Measurements from ENCODE around the gene PET117.
"Not testable (repeated sequence)": the region's sequence is repeated elsewhere in the genome, so short reads cannot be mapped to it uniquely, and the experiment has no call there.

The PET117 gene

GRCh38 chr20:18137412-18138265 is at the start of gene PET117, which contains the start of gene KAT14:
Gene PET117 (plus strand): TSS chr20:18137863. CDS start chr20:18137956, 93 bp downstream.
Gene KAT14 (plus strand): TSS chr20:18137863. CDS start chr20:18142661, 4,798 bp downstream.
- intact Hi-C loops (cut with DNase I): loop anchor here (2.0 to 5.0 kb wide), 2 partner anchors 150 to 169 kb away; partner anchors contain the start of genes MGME1, SNX5 and ZNF133

DNA sequence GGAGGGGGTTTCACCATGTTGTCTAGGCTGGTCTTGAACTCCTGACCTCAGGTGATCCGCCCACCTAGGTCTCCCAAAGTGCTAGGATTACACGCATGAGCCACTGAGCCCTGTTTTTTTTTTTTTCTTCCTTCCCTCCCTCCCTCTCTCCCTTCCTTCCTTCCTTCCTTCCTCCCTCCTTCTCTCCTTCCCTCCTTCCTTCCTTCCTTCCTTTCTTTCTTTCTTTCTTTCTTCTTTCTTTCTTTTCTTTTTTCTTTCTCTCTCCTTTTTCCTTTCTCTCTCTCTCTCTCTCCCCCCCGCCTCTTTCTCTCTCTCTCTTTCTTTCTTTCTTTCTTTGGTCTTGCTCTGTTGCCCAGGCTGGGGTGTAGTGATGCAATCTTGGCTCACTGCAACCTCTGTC is 49.4 kb upstream of the PET117 start:
- DNase-seq; intact Hi-C loops (cut with DNase I): not testable (repeated sequence)

More at GRCh38 chr20:18137412-18138265, at the start of gene PET117, which contains the start of gene KAT14:
- DNase-seq: peak; percentile 82 to 98 (median 89)

DNA sequence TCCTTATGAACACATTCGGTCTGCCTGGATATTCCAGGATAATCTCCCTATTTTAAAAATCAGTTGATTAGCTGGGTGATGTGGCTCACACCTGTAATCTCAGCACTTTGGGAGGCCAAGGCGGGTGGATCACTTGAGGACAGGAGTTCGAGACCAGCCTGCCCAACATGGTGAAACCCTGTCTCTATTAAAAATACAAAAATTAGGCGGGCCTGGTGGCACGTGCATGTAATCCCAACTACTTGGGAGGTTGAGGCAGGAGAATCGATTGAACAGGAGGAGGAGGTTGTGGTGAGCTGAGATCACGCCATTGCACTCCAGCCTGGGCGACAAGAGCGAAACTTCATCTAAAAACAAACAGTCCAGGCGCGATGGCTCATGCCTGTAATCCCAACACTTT is 48.8 kb upstream of the PET117 start:
- intact Hi-C loops (cut with DNase I): not testable (repeated sequence)
- DNase-seq: peak in 1 of 10 donors; percentile 59

GRCh38 chr20:18090044-18090443 is 47.6 kb upstream of the PET117 start:
- peak in 1 of 10 donors; percentile 50 for DNase-seq
- intact Hi-C loops (cut with DNase I): no loop called here

GRCh38 chr20:18090477-18090876 is 47.2 kb upstream of the PET117 start:
- DNase-seq: peak in 1 of 10 donors; percentile 65
- intact Hi-C loops (cut with DNase I): no loop called here

GRCh38 chr20:18091623-18092022 is 46.0 kb upstream of the PET117 start:
- DNase-seq: peak in 1 of 10 donors; percentile 45
- intact Hi-C loops (cut with DNase I): no loop called here

DNA sequence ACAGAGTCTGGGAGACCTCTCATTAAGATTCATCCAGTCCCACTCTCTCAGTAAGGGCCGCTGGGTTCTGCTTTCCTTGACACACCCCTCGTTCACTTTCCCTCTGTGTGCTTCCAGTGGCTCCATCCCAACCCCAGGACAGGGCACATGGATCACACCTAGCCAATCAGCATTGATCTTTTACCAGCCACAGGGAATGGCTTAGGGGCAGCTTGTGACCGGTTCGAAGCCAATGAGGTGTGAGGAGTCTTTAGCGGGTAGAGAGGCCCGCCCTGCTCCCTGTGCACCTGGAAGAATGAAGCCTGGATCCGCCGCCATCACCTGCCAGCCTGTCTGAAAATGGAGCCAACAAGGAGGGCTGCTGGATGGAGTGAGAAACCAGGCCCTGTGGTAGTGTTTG is 44.8 kb upstream of the PET117 start:
- intact Hi-C loops (cut with DNase I): no loop called here
- DNase-seq: no peak

DNA sequence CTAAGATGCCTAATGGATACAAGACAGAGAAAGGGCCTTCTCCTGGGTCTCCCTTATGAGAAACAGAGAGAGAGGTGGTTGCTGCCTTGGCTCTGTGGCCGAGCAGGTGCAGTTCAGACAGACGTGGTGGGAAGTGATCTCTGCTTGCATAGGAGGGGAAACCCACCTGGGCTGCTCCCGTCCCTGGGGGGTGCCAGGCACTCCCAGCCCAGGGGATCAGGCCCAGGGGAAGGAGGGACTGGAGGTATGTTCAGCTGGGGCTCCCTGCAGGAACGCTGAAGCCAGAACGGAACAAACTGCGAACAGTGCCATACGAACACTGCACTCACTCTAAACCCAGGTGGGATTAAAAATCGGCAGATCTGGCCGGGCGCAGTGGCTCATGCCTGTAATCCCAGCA is 44.3 kb upstream of the PET117 start:
- DNase-seq: peak in 1 of 10 donors; percentile 54

DNA sequence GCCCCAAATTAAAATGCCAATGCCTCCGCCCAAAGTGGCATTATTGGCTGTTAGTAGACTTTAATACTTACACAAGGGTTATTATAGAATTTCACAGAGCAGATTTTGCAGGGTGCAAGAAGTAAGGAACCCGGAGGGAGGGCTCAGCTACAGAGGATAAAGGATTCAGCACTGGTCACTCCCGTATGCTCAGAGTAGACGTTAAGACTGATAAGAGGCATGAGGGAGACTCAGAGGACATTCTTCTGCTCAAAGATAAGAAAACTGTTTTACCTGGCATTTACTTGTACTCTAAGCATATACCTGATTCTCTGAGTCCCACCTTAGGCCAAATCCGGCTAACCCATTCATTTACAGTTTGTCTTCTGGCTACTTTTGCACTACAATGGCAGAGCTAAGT is 43.5 kb upstream of the PET117 start:
- DNase-seq: no peak
- intact Hi-C loops (cut with DNase I): no loop called here

More for the DNA sequence above, 44.3 kb upstream of the PET117 start:
- intact Hi-C loops (cut with DNase I): no loop called here

DNA sequence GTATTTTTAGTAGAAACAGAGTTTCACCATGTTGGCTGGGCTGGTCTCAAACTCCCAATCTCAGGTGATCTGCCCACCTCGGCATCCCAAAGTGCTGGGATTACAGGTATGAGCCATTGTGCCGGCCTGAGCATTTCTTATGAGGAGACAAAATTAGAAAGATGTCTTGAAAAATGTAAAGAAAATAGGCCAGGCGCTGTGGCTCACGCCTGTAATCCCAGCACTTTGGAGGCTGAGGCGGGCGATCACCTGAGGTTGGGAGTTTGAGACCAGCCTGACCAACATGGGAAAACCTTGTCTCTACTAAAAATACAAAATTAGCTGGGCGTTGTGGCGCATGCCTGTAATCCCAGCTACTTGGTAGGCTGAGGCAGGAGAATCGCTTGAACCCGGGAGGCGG is 37.1 kb upstream of the PET117 start:
- peak in 1 of 10 donors; percentile 55 for DNase-seq

GRCh38 chr20:18101125-18101810 is 36.4 kb upstream of the PET117 start:
- intact Hi-C loops (cut with DNase I): no loop called here
- DNase-seq: peak in 1 of 10 donors; percentile 55

More for the DNA sequence above, 37.1 kb upstream of the PET117 start:
- intact Hi-C loops (cut with DNase I): not testable (repeated sequence)

GRCh38 chr20:18103497-18103896 is 34.2 kb upstream of the PET117 start:
- intact Hi-C loops (cut with DNase I): no loop called here
- no peak for DNase-seq

- intact Hi-C loops (cut with DNase I): no loop called here
- no peak for DNase-seq
These were observed 29.3 kb upstream of the PET117 start for GRCh38 chr20:18108326-18108725.

GRCh38 chr20:18128574-18128973 is 9.1 kb upstream of the PET117 start:
- DNase-seq; intact Hi-C loops (cut with DNase I): not testable (repeated sequence)

DNA sequence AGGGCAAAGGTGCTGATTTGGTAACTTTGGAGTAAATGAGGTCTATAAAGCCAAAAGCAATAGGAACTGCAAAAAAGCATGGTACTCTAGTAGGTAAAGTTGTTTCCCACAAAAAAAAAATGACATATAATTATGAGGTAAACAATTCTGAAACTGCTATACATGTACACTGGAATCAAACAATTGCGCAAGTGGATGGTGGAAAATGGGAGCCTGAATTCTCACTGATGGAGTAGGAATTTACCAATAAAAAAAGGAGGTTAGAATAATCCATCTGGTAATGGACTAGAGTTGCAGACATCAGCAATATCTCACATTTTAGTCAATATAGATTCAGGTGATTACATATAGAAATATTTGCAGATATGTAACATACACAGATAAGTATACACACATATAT is 5.0 kb upstream of the PET117 start:
- DNase-seq: no peak
- intact Hi-C loops (cut with DNase I): no loop called here

- no peak for DNase-seq
- intact Hi-C loops (cut with DNase I): no loop called here
These were observed 3.7 kb upstream of the PET117 start for GRCh38 chr20:18133962-18134361.

- no peak for DNase-seq
- intact Hi-C loops (cut with DNase I): loop anchor here (5.0 kb wide), 1 partner anchor 149 kb away; the partner anchor contains the start of gene ZNF133
These were observed 561 bp downstream of the PET117 start for GRCh38 chr20:18138266-18138582.

- intact Hi-C loops (cut with DNase I): loop anchor here (5.0 kb wide), 1 partner anchor 148 kb away; the partner anchor contains the start of gene ZNF133
- DNase-seq: no peak
These were observed 1.2 kb downstream of the PET117 start for GRCh38 chr20:18138639-18139583.

DNA sequence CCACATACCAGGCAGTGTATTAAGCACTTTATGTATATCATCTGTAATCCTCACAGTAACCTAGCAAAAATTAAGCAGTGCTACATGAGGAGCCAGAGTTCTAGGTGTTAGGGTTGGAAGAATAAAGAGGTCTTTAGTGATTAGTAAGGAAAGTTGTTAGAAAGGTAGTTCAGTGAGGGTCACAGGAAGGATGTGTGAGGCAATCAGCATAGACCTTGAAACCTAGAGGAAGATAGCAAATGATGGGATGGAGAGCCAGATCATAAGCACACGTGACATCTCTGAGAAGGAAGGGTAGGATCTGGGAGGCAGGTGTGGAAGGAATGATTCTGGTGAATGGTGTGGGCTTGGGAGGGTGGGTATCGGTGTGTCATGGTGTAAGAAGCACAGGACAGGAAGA is 2.2 kb downstream of the PET117 start:
- intact Hi-C loops (cut with DNase I): loop anchor here (5.0 kb wide), 1 partner anchor 147 kb away; the partner anchor contains the start of gene ZNF133
- no peak for DNase-seq

GRCh38 chr20:18144541-18145099 is 7.0 kb downstream of the PET117 start:
- DNase-seq: no peak
- intact Hi-C loops (cut with DNase I): no loop called here

All from posterior cingulate gyrus (tissue), 11 donors.